Activated CD4-positive, alpha-beta T cell treated with anti-CD3 and anti-CD28 coated beads, Interleukin-10, Interleukin-2, amounts not matched to agents 100 ng/mL and 50 ng/mL, durations not matched to agents 16 hours and 8 hours (primary cell): ENCODE measurements around the gene RHOU.

Experiments used
- DNase-seq: peaks from one replicate; pipeline ENCODE4 v3.0.0-alpha.2; 2020

The RHOU gene

DNA sequence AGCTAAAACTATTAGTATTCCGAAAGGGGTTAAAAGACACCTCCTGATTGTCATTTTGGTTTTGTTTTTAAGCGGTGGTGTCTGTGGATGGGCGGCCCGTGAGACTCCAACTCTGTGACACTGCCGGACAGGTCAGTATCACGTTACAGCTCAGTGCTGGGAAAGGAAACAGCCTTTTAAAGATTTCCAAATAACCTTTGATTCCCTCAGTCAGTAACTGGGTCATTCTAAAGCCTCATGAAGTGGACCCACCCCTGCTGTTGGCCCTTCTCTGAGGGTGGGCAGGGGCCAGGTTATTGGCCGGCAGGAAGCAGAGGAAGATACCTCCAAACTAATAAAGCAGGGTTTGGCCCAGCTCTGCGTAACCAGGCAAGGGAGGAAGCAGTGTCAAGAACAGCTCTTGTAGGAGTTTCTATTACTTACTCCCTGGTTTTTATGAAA is 2.3 kb downstream of the RHOU start:
- DNase-seq = no peak

DNA sequence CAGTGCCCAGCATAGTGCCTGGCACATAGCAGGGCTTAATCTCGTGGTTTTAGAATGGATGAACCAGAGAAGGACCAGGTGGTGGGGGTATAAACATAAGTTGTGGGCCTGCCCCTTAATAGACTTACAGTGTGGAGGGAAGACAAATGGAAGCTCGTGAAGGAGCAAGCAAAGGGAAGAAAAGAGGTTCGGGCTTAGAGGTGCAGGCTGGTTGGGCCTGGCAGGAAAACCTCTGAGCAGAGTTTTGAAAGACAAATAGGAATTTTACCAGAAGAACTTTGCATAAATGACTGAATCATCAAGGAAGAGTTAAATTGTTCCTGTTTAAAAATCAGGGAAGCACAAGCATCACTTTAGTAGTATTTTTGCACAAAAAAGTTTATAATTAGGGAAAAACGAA is 4.5 kb downstream of the RHOU start:
- no peak for DNase-seq

DNA sequence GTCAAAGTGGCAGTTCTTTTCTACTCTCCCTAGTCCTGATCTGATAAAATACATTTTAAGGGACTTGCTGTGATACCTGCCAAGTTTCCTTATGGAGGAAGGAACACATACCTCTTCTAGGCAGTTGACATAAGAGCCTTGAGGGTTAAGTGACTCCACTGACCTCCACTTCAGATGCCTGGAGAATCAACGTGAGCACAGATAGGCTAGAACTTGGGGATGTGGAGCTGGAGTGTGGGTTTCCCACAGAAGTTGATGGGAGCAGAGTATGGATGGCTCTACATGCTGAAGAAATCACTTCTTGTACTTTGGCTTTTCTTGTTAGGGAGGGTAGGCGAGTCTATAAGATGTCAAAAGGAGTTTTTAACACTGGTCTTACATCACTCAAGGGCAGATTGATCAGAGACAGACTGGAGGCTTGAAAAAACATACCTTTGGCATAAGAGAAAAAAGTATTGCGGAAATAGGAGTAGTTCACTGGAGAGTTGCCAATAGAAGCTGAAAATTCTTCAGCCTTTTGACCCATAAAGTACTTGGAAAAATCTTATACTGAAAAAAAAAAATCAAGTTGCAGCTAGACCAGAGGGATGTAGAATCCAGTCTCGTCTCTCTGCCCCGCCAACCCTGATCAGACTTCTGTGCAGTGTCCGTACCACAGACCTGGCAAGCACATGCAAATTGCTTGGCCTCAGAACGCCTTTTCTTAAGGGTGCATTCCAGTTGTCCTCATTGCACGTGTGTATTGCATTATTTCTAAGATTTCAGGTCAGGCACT is 5.5 kb downstream of the RHOU start:
- DNase-seq = no peak

DNA sequence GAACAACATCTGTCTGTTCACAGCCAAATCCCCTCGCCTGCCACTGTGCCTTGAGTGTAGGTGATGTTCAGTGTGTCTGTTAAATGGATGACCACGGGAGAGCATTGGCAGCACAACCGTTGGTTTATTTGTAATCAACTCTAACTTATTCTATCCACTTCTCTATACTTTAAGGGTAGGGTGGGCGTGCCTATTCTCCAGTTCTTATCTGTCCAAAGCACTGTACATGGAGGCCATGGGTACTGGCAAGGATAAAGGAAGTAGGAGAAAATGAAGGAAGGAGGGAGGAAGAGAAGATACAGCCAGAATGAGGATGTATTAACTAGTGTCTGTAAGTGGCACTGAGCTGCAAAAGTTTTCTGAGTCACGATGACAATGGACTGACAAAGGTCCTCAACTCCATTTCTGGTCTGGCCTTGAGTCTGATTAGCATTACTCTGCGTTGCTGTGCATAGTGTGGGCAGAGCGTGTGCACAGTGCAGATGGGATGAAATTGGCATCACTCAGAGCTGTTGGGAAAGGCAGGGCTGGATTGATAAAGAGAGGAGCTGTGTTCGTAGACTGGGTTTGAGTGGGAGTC is 7.1 kb downstream of the RHOU start:
- DNase-seq = no peak

DNA sequence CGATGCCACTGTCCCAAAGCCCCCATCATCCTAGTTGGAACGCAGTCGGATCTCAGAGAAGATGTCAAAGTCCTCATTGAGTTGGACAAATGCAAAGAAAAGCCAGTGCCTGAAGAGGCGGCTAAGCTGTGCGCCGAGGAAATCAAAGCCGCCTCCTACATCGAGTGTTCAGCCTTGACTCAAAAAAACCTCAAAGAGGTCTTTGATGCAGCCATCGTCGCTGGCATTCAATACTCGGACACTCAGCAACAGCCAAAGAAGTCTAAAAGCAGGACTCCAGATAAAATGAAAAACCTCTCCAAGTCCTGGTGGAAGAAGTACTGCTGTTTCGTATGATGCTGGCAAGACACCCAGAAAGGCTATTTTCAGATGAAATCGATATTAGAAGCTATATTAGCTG is 8.1 kb downstream of the RHOU start:
- DNase-seq = no peak

DNA sequence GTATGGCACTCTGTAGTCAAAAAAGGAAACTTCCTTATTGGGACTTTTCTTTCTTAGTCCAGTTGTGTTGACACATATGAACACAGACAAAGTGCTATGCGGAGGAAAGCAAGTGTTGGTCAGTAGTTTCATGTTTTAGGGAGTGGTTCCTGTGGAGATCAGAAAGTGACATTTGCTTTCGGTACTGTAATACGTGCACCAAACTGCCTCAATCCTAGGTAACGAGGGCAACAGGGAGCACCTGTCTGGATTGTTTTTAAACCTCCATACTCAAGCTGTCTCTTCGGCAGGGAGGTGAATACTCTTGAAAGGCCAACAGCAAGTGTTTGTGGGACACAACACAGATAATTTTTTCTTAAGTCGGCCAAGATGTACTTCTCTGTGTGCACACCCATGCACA is 9.1 kb downstream of the RHOU start:
- no peak for DNase-seq

DNA sequence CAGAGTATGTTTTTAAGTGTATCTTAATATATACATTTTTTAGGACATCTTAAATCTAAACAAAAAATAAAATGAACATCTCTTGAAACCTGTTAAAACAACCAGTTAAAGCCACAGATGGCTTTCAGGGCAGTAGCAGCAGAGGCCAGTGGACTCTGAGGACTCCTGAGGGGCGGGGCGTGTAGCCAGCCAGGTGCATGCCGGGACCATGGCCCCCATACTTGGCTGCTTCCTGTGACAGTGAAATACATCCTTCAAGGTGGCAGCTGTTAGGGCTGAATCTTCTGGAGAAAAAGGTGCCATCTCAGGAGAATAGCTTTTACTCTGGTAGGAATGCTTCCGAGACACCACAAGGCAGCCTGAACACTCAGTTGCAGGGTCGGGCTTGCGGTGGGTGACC is 9.6 kb downstream of the RHOU start:
- DNase-seq = no peak

DNA sequence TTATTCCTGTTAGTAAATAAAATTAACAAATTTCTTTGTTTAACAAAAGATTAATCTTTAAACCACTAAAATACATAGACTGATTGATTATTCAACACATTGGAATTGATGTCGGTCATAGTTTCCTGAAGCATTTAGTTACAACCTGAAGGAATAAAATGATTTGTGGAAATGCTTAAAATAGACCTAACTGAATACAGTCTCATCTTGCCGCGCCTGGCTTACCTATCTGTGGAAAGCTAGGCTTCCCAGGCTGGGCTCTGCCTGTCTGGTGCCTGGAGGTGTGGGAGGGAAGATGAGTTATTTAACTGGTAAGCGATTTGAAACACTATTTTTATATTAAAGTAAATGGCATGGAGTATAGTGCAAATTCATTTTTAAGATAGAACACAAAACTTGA is 10.2 kb downstream of the RHOU start:
- DNase-seq = no peak

DNA sequence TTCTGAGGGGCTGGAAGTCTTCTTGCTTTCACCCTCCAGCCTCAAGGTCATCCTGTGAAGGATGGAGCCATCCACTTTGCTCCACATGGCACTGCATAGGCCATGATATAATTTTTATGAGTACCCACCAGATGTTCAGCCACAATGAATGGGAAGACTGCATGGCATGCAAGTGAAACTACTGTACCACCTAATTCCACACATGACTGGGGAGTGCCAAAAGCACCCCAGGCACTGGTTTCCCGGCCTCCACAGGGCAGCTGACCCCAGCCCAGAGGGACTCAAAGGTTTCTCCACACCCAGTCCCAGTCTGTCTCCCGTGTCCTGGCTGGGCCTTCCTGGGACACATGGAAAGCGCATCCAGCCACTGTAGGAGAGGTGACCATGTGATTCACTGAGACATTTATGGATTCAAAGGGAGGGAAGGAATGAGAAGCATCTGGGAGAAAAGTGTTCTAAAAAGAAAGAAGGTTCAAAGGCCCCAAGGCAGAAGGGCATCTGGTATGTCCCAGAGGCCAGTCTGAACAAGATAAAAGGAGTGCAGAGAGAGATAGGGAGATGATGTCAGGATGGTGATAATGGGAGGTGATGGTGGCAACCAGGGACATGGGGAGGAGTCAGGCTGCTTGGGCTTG is 12.1 kb downstream of the RHOU start:
- DNase-seq = no peak

DNA sequence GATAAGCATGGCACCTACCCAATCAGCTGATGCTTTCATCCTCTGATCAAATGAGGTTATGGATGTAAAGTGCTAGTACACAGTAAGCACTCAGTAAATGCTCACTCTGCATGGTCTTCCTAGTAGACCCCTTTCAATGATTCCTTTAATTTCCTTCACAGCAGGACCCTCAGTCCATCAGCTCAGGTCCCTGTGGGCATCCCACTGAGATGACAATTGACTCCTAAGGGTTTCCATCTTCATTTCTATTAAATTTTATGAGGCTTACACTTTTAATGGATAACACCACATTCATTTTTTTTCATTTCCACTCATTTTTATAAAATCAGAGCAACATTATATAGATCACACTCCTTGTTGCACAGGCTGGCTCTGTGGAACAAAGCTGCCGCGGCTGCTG is 12.8 kb downstream of the RHOU start:
- no peak for DNase-seq

DNA sequence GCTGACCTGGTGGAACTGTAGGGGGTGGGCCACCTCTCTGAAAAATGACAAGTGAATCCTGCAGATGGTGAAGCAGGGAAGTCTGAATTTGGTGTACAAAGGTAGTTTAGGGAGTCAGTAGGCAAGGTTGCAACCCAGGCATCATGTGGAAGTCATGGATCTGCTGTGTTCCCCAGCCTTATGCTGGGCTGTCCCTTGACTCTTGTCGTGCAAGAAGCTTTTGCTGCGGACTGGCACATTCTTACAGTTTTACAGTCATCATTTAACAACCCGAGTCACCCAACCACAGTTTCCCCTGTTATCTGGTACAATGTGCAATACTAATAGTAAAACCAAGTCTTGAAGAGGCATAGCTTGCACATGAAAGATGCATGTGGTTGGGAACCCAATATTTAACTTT is 13.2 kb downstream of the RHOU start:
- DNase-seq = peak; percentile 90

DNA sequence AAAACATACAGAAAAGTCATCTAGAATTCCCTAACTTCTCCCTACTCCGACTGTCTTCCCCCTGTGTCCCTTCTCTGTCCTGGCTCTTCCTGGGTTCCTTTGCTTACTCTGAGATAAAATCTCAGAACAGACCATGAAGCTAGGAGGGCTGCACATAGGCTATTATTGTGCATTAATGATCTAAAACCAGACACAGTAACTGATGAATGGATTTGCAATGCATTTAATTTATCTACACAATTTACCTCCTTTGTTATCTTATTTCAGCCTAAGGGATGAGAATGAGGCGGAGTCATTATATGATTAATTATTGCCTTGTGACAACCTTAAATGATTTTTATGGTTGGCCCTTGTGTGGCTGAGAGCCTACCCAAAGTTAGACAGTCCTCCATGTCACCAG is 14.5 kb downstream of the RHOU start:
- DNase-seq = no peak

DNA sequence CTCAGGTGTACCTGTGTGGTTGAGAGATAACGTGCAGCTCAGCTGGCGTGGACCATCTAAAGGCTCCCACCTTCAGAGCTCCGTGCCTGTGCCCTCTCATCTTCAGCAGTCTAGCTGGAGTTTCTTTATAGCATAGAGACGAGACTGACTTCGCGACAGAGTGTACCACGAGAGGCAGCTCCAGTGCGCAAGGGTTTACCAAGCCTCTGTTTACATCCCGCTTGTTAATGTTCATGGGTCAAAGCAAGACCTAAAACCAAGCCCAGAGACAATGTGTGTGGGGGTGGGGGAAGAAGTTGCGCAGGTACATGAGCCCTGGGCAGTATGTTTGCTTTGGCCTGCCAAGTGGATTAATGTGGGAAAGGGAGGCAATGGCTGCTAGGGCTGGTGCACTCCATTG is 15.6 kb downstream of the RHOU start:
- DNase-seq = no peak

DNA sequence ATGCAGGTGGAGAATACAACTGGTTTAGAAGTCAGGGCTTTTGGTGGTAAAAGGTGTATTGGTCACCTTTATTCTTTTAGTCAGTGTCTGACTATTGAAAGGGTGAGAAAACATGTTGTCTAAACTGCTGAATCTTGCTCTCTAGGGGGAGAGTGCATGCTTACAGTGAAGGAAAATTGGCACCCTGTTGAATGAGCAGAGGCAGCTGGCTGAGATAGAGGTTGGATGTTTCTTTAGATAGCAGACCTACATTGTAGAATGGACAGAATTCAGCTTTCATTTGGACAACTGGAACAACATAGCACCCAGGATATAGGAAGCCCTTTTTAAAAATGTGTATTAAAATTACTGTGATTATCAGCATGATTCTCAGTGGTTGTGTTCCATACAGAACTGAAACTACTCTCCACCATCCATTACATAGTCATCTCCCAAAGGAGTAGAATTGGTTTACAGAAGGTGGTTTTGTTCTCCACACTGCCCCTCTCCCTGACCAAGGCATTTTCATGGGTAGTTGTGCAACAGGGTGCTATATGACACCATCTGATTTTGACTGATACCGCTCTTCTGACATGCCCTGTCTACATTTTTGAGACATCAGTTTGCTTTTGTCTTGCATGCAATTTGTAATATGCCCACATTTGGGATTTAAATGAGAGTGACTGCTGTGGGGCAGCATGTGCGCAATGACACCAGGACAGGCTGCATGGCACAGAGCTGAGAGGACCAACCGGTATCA is 16.2 kb downstream of the RHOU start:
- DNase-seq = peak; percentile 78

DNA sequence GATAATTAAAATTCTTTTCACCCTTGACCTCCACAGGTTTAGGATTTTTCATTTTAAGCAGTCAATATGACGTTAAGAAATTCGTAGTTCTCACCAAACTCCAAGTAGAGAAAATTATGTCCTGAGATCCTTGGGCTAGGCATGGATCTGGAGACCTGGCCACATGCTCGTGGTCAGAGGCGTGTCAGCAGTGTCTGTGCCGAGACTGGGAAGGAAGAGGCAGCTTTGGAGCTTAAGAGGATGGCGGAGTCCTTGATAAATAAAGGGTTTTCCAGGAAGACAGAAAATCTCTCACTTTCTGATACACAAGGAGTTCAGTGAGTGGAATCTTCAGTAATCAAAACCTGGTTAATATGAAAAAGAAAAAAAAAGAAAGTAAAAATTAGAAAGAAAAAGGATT is 17.0 kb downstream of the RHOU start:
- DNase-seq = no peak

DNA sequence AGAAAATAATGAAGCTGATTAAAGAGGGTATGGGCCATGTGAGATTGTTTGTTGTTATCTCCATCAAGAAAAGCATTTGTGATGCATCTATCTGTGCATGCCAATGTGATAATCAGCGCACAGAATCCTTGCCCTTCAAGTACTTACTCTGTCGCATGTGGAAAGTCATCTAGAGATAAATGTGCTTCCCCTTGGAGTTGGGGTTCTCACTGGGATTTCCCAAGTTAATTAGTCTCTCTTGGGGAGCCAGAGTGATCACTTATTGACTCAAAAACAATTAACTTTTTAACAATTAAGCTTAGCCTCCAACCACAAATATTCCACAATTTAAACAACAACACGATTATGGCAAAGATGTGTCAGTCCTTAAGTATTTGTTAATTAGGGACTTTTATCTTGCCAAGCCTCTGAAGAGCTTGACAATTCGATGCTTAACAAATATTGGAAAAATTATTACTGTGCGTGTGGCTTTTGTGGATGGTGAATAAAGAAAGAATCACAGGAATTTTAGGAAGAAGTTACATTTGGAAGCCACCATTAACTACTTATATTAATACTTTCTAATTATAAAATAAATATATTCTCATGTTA is 17.5 kb downstream of the RHOU start:
- no peak for DNase-seq

DNA sequence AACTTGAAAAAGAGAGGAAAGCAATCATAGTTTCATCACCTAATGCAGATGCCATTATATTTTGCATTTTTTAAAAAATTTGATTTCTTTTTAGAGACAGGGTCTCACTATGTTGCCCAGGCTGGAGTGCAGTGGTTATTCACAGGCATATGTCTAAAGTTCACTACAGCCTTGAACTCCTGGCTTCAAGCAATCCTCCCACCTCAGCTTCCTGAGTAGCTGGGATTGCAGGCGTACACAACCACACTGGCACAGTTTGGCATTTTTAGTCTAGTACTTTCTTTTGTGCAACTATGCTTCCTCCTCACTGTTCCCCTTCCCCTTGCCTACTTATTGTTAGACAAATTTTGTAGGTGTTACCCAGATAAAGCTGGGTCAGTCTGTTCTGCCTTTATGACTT is 18.0 kb downstream of the RHOU start:
- no peak for DNase-seq

DNA sequence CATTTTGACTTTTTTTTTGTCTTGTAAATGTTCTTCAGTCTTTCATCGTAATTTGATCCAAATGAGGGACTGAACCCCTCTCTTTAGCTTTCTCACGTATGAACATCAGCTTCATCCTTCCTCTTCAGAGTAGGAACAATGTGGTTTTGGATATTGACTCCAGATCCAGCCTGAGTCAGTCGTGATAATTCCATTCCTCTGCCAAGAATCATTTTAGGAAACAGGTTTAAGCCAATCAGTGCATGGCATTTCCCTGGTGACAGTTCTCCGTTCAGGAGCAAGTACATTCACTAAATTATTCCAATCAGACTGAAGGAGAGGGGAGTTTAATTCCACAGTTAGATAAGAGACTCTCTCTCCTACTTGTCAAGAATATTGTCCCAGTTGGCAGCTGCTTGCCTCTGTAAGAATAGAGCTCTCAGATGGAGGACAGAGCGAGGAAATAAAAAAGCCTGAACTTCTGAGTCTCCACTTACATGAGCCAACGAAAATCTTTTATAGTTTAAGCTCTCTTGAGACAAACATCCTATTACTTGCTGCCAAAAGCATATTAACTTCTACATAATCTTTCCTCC is 18.6 kb downstream of the RHOU start:
- no peak for DNase-seq

DNA sequence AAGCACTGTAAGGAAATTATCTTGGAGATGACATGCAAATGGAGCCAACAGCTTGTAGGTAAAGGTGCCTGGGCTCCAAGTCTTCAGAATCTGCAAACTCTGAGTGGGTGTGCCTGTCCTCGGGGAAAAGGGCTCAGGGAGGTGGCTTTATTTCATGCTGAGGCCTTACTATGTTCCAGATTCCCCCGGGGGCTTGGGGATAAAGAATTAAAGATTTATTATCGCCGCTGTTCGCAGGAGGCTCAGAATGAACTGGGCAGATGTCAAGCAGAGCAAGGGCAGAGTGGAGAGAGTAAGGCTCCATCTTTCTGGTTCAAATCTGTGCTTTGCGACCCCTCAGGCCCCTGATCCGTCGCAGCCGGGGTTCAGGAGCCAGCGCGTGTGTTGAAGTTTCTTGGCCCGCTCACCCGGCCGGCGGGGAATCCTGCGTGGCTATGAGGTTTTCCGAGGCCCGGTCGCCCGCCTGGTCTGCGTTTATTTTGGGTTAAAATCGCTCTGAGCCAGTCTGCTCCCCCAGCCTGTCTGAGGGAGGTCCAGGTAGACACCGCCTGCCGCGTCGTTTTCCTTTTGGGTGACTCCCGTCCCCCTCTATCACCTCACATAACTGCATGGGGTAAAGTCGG is 19.5 kb downstream of the RHOU start:
- no peak for DNase-seq

DNA sequence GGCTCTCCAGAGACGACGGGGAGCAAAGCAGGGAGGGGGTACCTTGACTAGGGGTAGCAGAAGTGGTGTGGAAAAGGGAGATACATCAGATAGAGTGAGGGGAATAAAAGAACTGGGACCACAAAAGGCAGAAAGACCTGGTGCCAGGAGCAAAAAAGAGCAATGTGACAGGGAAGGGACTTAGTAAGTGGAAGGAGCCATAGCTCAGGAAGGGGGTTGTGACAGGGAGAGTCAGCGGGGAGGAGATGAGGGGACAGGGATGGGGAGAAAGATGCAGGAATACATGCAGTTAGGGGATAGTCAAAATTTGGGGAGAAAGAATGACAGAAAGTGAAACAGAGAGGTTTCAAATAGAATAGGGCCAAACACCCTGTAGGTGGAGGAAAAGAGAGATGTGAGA is 20.5 kb downstream of the RHOU start:
- DNase-seq = no peak

DNA sequence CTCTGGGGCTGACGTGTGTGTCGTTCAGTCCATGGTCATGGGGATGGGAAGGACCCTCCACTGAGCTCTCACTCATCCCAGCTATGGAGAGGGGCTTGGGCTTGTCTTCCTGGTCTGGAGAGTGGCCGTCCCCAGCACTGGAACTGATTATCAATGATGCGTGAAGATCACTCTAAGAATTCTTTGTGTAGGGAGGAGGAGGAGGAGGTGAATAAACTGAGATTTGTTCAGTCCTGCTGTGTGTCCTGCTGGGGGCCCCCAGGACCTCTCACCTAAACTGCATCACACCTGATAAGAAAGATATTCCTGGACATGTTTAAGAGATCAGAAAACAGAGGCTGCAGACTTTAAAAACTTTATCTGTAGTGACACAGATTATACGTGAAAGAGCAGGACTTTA is 21.2 kb downstream of the RHOU start:
- DNase-seq = no peak

DNA sequence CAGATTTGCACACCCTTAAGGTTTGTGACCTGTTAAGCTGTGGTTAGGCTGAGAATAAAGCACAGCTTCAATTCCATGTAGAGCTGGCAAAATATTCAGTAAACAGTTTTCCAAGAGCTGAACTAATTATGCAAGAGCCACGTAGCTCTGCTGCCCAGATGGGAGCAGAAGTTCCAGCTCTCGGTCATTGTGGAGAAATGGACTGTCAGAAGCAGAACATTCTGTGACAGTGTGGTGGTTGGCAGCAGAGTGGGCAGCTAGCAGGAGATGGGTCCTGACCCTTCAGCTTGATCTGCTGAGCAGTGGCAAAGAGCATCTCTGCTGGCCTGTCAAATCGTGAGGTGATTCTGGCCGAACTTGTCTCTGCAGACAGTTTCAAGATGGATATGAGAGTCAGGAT is 23.2 kb downstream of the RHOU start:
- DNase-seq = no peak

DNA sequence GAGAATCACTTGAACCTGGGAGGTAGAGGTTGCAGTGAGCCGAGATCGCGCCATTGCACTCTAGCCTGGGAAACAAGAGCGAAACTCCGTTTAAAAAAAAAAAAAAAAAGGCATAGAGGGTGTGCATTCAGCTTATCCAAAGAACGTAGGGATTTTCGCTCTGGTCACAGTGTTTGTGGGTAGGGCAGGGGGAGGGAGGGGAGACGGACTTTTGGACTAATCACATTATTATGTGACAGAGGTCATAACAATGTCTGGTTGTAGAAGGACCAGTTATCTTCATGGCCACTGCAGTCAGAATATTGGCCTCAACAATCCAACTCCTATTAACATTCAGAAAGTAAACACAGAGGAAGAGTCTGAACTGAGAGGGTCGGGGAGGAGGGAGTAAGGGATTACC is 25.7 kb downstream of the RHOU start:
- DNase-seq = no peak
